SK-N-SH (cell line): ENCODE measurements around the gene ZNF683. TPM values are rescaled to one million over a fixed set of nuclear protein-coding genes. Genes with fewer than 3 reads are reported as not detected.
"Not testable (repeated sequence)": the region's sequence is repeated elsewhere in the genome, so short reads cannot be mapped to it uniquely, and the experiment has no call there.

ENCODE experiments used
- CTCF ChIA-PET: fragments of 300-600, 350-600 bp; formaldehyde crosslinking; extraction: SDS; loops from one replicate; lab custom pipeline; 2021; lab: Yijun Ruan, JAX
- POLR2A ChIA-PET: fragments of 350-600 bp; sonication (Branson Sonifier 250); formaldehyde crosslinking; extraction: SDS; loops from one replicate; lab custom pipeline; 2020; ENCODE audit warnings: antibody characterized with exemption, inconsistent platforms; lab: Yijun Ruan, JAX
- DNase-seq: peaks from one replicate; pipeline ENCODE4 v3.0.0; 2012
- H2AFZ ChIP-seq: fragments of 200-600 bp; sonication (generic); 2 replicates; pipeline ENCODE4 v1.8.1; 2016; ENCODE audit warnings: antibody characterized with exemption, mild to moderate bottlenecking, low read depth
- H3F3A ChIP-seq: fragments of 200-600 bp; sonication (generic); replicated peaks from 2 replicates; pipeline ENCODE3; 2016; ENCODE audit warnings: antibody characterized with exemption, mild to moderate bottlenecking; ENCODE audit not compliant: insufficient read depth
- H3K27ac ChIP-seq, 2 experiments: fragments of 200-500 bp in 1 of 2; fragments of 200-600 bp in 1 of 2; sonication (Bioruptor generic) in 1 of 2; sonication (generic), shearing (Covaris generic) in 1 of 2; 2 replicates each; pipeline versions ENCODE4 v1.5.1 to v1.6.1; 2014 to 2016; ENCODE audit warnings: low read depth in 2 of 2, inconsistent platforms in 1 of 2, low read length in 1 of 2, mild to moderate bottlenecking in 1 of 2, mixed read lengths in 1 of 2
- H3K27me3 ChIP-seq: fragments of 200-600 bp; sonication (generic), shearing (Covaris generic); 2 replicates; pipeline ENCODE4 v1.6.1; 2016; ENCODE audit warnings: mixed run types; ENCODE audit not compliant: insufficient read depth
- H3K36me3 ChIP-seq, 2 experiments: fragments of 200-500 bp in 1 of 2; fragments of 200-600 bp in 1 of 2; sonication (Bioruptor generic) in 1 of 2; sonication (generic) in 1 of 2; replicated peaks in 1 of 2; 2 replicates each; pipeline versions ENCODE3 to v1.5.1; 2014 to 2016; ENCODE audit warnings: low read length in 1 of 2, mild to moderate bottlenecking in 1 of 2; ENCODE audit not compliant: insufficient read depth in 2 of 2, control insufficient read depth in 1 of 2
- H3K4me1 ChIP-seq, 2 experiments: fragments of 200-500 bp in 1 of 2; fragments of 200-600 bp in 1 of 2; sonication (Bioruptor generic) in 1 of 2; sonication (generic), shearing (Covaris generic) in 1 of 2; 2 replicates each; pipeline versions ENCODE4 v1.5.1 to v1.6.1; 2014 to 2016; ENCODE audit warnings: low read depth in 1 of 2, low read length in 1 of 2, mixed run types in 1 of 2; ENCODE audit not compliant: insufficient read depth in 2 of 2, control insufficient read depth in 1 of 2
- H3K4me2 ChIP-seq: fragments of 200-600 bp; sonication (generic), shearing (Covaris generic); 2 replicates; pipeline ENCODE4 v1.6.1; 2017; ENCODE audit warnings: mixed run types
- H3K4me3 ChIP-seq, 2 experiments: fragments of 200-500 bp in 1 of 2; fragments of 200-600 bp in 1 of 2; sonication (Bioruptor generic) in 1 of 2; sonication (generic), shearing (Covaris generic) in 1 of 2; 2 replicates each; pipeline versions ENCODE4 v1.5.1 to v1.8.1; 2014 to 2016; ENCODE audit warnings: low read depth in 2 of 2, inconsistent platforms in 1 of 2, low read length in 1 of 2, mild to moderate bottlenecking in 1 of 2, mixed read lengths in 1 of 2, moderate library complexity in 1 of 2
- H3K79me2 ChIP-seq: fragments of 200-600 bp; sonication (generic); 2 replicates; pipeline ENCODE4 v1.8.1; 2017; ENCODE audit warnings: mild to moderate bottlenecking; ENCODE audit not compliant: insufficient read depth
- H3K9ac ChIP-seq: fragments of 200-600 bp; sonication (generic); 2 replicates; pipeline ENCODE4 v1.6.1; 2017; ENCODE audit warnings: mixed run types
- H3K9me2 ChIP-seq: fragments of 200-600 bp; sonication (generic); 2 replicates; pipeline ENCODE4 v1.6.1; 2017; ENCODE audit warnings: mixed run types
- H3K9me3 ChIP-seq: fragments of 200-600 bp; sonication (generic); 2 replicates; pipeline ENCODE4 v1.6.1; 2017; ENCODE audit warnings: mixed run types, mild to moderate bottlenecking, moderate library complexity
- H4K20me1 ChIP-seq: fragments of 200-600 bp; sonication (generic); 2 replicates; pipeline ENCODE4 v1.6.1; 2017; ENCODE audit warnings: mild to moderate bottlenecking, mixed run types; ENCODE audit not compliant: insufficient read depth
- CHD2 ChIP-seq: fragments of 150-350 bp; IDR thresholded peaks from 2 replicates; pipeline ENCODE4 v1.6.1; 2018; ENCODE audit warnings: low read length; ENCODE audit not compliant: partially characterized antibody
- ELF1 ChIP-seq: IDR thresholded peaks from 2 replicates; pipeline ENCODE4 v1.4.0; 2012
- EP300 ChIP-seq, 2 experiments: IDR thresholded peaks; 2 replicates each; pipeline versions ENCODE4 v1.4.0 to v1.6.1; 2012; ENCODE audit warnings: borderline replicate concordance in 1 of 2, low read depth in 1 of 2, low read length in 1 of 2
- GABPA ChIP-seq: IDR thresholded peaks from 2 replicates; pipeline ENCODE4 v1.4.0; 2012; ENCODE audit warnings: low read depth, mild to moderate bottlenecking
- IRF3 ChIP-seq: fragments of 150-350 bp; IDR thresholded peaks from 2 replicates; pipeline ENCODE4 v1.6.1; 2016; ENCODE audit warnings: mild to moderate bottlenecking, low read depth, low read length
- JUND ChIP-seq: IDR thresholded peaks from 2 replicates; pipeline ENCODE4 v1.4.0; 2012
- MAX ChIP-seq: IDR thresholded peaks from 2 replicates; pipeline ENCODE4 v1.4.0; 2012; ENCODE audit warnings: low read depth
- MEF2A ChIP-seq: IDR thresholded peaks from 2 replicates; pipeline ENCODE4 v1.4.0; 2012; ENCODE audit warnings: low read depth, borderline replicate concordance
- NFIC ChIP-seq: IDR thresholded peaks from 2 replicates; pipeline ENCODE4 v1.4.0; 2012; ENCODE audit warnings: borderline replicate concordance
- NRF1 ChIP-seq: IDR thresholded peaks from 2 replicates; pipeline ENCODE4 v1.6.1; 2012; ENCODE audit warnings: low read depth, mild to moderate bottlenecking, low read length
- PBX3 ChIP-seq: IDR thresholded peaks from 2 replicates; pipeline ENCODE4; 2012
- RCOR1 ChIP-seq: fragments of 150-350 bp; IDR thresholded peaks from 2 replicates; pipeline ENCODE4 v1.6.1; 2017; ENCODE audit warnings: antibody characterized with exemption, low read length
- REST ChIP-seq: IDR thresholded peaks from 2 replicates; pipeline ENCODE4 v1.6.1; 2012; ENCODE audit warnings: mild to moderate bottlenecking, low read depth, low read length, moderate library complexity
- RXRA ChIP-seq: IDR thresholded peaks from 2 replicates; pipeline ENCODE4 v1.4.0; 2012; ENCODE audit warnings: low read depth, mild to moderate bottlenecking, borderline replicate concordance
- TAF1 ChIP-seq: IDR thresholded peaks from 2 replicates; pipeline ENCODE4 v1.6.1; 2012; ENCODE audit warnings: low read depth, mild to moderate bottlenecking, low read length, moderate library complexity, borderline replicate concordance
- TEAD4 ChIP-seq: IDR thresholded peaks from 2 replicates; pipeline ENCODE4 v1.4.0; 2012; ENCODE audit warnings: mild to moderate bottlenecking, borderline replicate concordance; ENCODE audit not compliant: insufficient read depth
- USF1 ChIP-seq: IDR thresholded peaks from 2 replicates; pipeline ENCODE4 v1.4.0; 2012; ENCODE audit warnings: low read depth, borderline replicate concordance
- YY1 ChIP-seq: IDR thresholded peaks from 2 replicates; pipeline ENCODE4 v1.4.0; 2012; ENCODE audit warnings: low read depth, mild to moderate bottlenecking
- WGBS: methylation state at CpG from one replicate; pipeline ENCODE4 v1.1.6; 2017; ENCODE audit warnings: low lambda C conversion rate; 5-methylcytosine and 5-hydroxymethylcytosine counted together
- polyA plus RNA-seq, 3 experiments: library from polyadenylated mRNA; depleted of rRNA; stranded (reverse); fragments of >200 nt; gene quantifications; 2 replicates each; pipeline ENCODE4 v1.2.3, GENCODE V29; 2012

Gene ZNF683
- polyA plus RNA-seq, 1 of the 3 experiments (the other 2 are of a cell fraction): not detected

- Histone ChIP-seq H4K20me1 (no peaks in the 10 kb centered on the region), H3K9me3 (no peaks in the 10 kb centered on the region), H3K4me3 (no peak overlapping the region), H2AFZ (no peak overlapping the region), H3K9ac (no peak overlapping the region), H3K27me3 (no peaks in the 10 kb centered on the region), H3K4me2 (no peak overlapping the region), H3K9me2 (no peaks in the 10 kb centered on the region), H3K27ac (no peak overlapping the region), H3F3A (peaks cover 14% of the 10 kb centered on the region), H3K36me3 (no peaks in the 10 kb centered on the region), H3K79me2 (no peaks in the 10 kb centered on the region), H3K4me1 (peaks cover 0 to 6% of the 10 kb centered on the region in 2 experiments; a peak in 2 of 4 replicates)
- no peak for DNase-seq
- ChIA-PET CTCF (interaction anchor here (0.8 to 7.5 kb wide), 6 partner anchors 12 to 96 kb away, joined by 3 to 89 read pairs (median 6); partner anchors contain the start of gene SH3BGRL3), POLR2A (no interaction called here)
- no peak for TF ChIP-seq RXRA
- TF ChIP-seq NFIC: no peak
- no peak for TF ChIP-seq RCOR1
- TF ChIP-seq NRF1: no peak
- no peak for TF ChIP-seq CHD2
- no peak for TF ChIP-seq PBX3
- no peak for TF ChIP-seq MAX
- TF ChIP-seq TEAD4: no peak
- TF ChIP-seq YY1: no peak
- TF ChIP-seq EP300 (IDR thresholded peaks at IDR 0.05; ENCODE audit: borderline replicate concordance in 1 of 2, low read depth in 1 of 2, low read length in 1 of 2): no peak
- TF ChIP-seq USF1: no peak
- TF ChIP-seq MEF2A: no peak
- no peak for TF ChIP-seq TAF1
- no peak for TF ChIP-seq REST
- no peak for TF ChIP-seq ELF1
- TF ChIP-seq IRF3: no peak
- no peak for TF ChIP-seq JUND
- no peak for TF ChIP-seq GABPA
- WGBS: 80% methylated on average over 6 of the region's 6 CpGs
These were observed 2.5 kb upstream of the ZNF683 start for GRCh38 chr1:26375081-26375480.

- H3K9me2 ChIP-seq, H3K9ac ChIP-seq, H4K20me1 ChIP-seq, H3K4me3 ChIP-seq, H3K27ac ChIP-seq, H3K27me3 ChIP-seq, DNase-seq, POLR2A ChIA-PET, H3K4me2 ChIP-seq, H3K79me2 ChIP-seq, H3K36me3 ChIP-seq, H3K4me1 ChIP-seq, H3K9me3 ChIP-seq, H2AFZ ChIP-seq: not testable (repeated sequence)
- 50% methylated on average over 2 of the region's 2 CpGs for WGBS
- H3F3A ChIP-seq: peaks cover 14% of the 10 kb centered on the region
- CTCF ChIA-PET: interaction anchor here (0.8 to 7.5 kb wide), 7 partner anchors 11 to 95 kb away, joined by 3 to 89 read pairs (median 6); partner anchors contain the start of gene SH3BGRL3
These were observed 1.8 kb upstream of the ZNF683 start for GRCh38 chr1:26374361-26374760.
